CD4-positive, alpha-beta T cell (primary cell): ENCODE data around the gene SPATA9. TPM values are rescaled to one million over a fixed set of nuclear protein-coding genes. Genes with fewer than 3 reads are reported as not detected.

Experiments
- ATAC-seq: fragments of 200-7000 bp; cut with Tn5 transposase; one replicate; pipeline ENCODE4 v1.10.0; 2022; ENCODE audit warnings: mild to moderate bottlenecking; ENCODE audit not compliant: poor library complexity
- CTCF ChIA-PET: fragments of 350-600 bp; sonication (Branson Sonifier 250); formaldehyde crosslinking; loops from one replicate; lab custom pipeline; 2021; ENCODE audit warnings: antibody characterized with exemption, inconsistent platforms; lab: Charles Lee
- POLR2A ChIA-PET: fragments of 350-600 bp; sonication (Branson Sonifier 250); formaldehyde crosslinking; loops from one replicate; lab custom pipeline; 2021; ENCODE audit warnings: antibody characterized with exemption, inconsistent platforms; lab: Charles Lee
- DNase-seq, 14 experiments: peaks; one replicate each; pipeline ENCODE4 v3.0.0-alpha.2; 2013 to 2020; ENCODE audit warnings: mixed read lengths in 2 of 14
- H3K27ac ChIP-seq, 2 donors: one replicate each; pipeline versions ENCODE4 v1.5.1 to v1.7.0; 2013; ENCODE audit warnings: low read length in 2 of 2, low read depth in 1 of 2, mild to moderate bottlenecking in 1 of 2
- H3K27me3 ChIP-seq, 2 experiments: 1 replicate in 1 of 2; 2 replicates in 1 of 2; pipeline versions ENCODE4 v1.6.1 to v1.7.0; 2013; ENCODE audit warnings: low read length in 2 of 2, control low read depth in 1 of 2, mild to moderate bottlenecking in 1 of 2, moderate library complexity in 1 of 2; ENCODE audit not compliant: insufficient read depth in 2 of 2, control insufficient read depth in 1 of 2
- H3K36me3 ChIP-seq: one replicate; pipeline ENCODE4 v1.6.1; 2013; ENCODE audit warnings: low read length, control low read depth; ENCODE audit not compliant: insufficient read depth
- H3K4me1 ChIP-seq: one replicate; pipeline ENCODE4 v1.6.1; 2013; ENCODE audit warnings: low read length, control low read depth; ENCODE audit not compliant: insufficient read depth
- H3K4me3 ChIP-seq: one replicate; pipeline ENCODE4 v1.5.1; 2013; ENCODE audit warnings: mild to moderate bottlenecking, low read length, moderate library complexity
- H3K9me3 ChIP-seq, 2 experiments: 1 replicate in 1 of 2; 2 replicates in 1 of 2; pipeline versions ENCODE4 v1.6.1 to v1.7.0; 2013; ENCODE audit warnings: low read length in 2 of 2, mild to moderate bottlenecking in 2 of 2, control low read depth in 1 of 2, moderate library complexity in 1 of 2; ENCODE audit not compliant: control insufficient read depth in 1 of 2, insufficient read depth in 1 of 2
- H3K27ac Mint-ChIP-seq: one replicate; pipeline ENCODE4 v1.8.0; 2020; ENCODE audit warnings: mixed read lengths
- H3K27me3 Mint-ChIP-seq: one replicate; pipeline ENCODE4 v1.8.0; 2021; ENCODE audit warnings: mixed read lengths
- H3K36me3 Mint-ChIP-seq: one replicate; pipeline ENCODE4 v1.8.0; 2021; ENCODE audit warnings: low read depth, mixed read lengths
- H3K4me1 Mint-ChIP-seq: one replicate; pipeline ENCODE4 v1.8.0; 2021; ENCODE audit warnings: low read depth, mixed read lengths
- H3K4me3 Mint-ChIP-seq: one replicate; pipeline ENCODE4 v1.8.0; 2020; ENCODE audit warnings: mild to moderate bottlenecking, mixed read lengths
- H3K9me3 Mint-ChIP-seq: one replicate; pipeline ENCODE4 v1.8.0; 2020; ENCODE audit warnings: mixed read lengths
- intact Hi-C, 2 experiments: fragments of 100-400 bp; cut with DNase I in 1 of 2; cut with micrococcal nuclease in 1 of 2; formaldehyde crosslinking; loops; one replicate each; pipeline versions ENCODE4 v1.15.1 to v1.9.0; 2023 to 2025; cut with DNase I, micrococcal nuclease
- total RNA-seq, 174 experiments: library from RNA in 2 of 174; stranded (reverse) in 2 of 174; gene quantifications; one replicate each; pipeline ENCODE4 v1.2.3 and lab custom pipeline; 2021 to 2026
- TF ChIP-seq, protein P1 (sequence below): fragments of 200-600 bp; IDR thresholded peaks from one replicate; pipeline ENCODE4 v1.8.0; 2022; ENCODE audit warnings: antibody characterized with exemption, mild to moderate bottlenecking

The SPATA9 gene
- total RNA-seq, 2 experiments from 2014 or later: not detected

DNA sequence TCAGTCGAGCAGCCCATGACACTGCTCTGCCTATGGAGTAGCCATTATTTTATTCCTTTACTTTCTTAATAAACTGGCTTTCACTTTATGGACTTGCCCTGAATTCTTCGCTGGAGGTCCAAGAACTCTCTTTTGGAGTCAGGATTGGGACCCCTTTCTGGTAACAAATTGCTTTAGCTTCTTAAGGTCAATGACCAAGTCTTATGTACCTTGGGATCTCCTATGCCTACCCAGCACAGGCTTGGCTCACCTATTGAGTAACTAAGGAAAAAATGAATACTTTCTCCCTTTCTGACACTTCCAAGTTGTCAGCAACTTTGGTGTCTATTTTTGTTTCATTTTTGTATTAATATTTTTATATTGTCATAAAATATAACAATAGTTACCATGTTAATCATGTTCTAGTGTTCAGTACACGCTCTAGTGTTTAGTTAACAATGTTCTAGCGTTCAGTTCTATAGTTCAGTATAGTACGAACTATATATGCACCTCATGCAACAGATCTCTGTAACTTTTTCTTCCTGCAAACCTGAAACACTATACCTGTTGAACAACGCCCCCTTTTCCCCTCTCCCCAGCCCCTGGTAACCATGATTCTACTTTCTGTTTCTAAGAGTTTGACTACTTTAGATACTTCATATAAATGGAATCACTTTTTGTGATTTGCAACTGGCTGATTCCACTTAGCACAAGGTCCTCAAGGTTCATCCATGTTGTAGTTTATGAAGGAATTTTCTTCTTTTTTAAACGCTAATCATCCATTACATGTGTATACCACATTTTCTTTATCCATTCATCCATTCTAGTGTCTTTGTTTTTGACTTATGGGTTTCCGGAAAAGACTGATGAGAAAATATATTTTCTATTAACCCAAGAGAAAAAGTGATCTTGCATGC lies 46.6 kb upstream of the SPATA9 start:
- POLR2A ChIA-PET: interaction anchor here (1.0 to 1.5 kb wide), 2 partner anchors 11 to 82 kb away, joined by 3 to 4 read pairs; partner anchors contain the start of gene RFESD
- Histone ChIP-seq H3K36me3 (no peaks in the 10 kb centered on the region), H3K9me3 (no peaks in the 10 kb centered on the region), H3K27ac (no peak overlapping the region), H3K4me1 (peaks cover 13% of the 10 kb centered on the region), H3K4me3 (no peak overlapping the region), H3K27me3 (peaks cover 9 to 28% of the 10 kb centered on the region in 2 experiments)
- Mint-ChIP-seq H3K4me3 (peak overlapping the region; percentile 74), H3K4me1 (peaks cover 57% of the 10 kb centered on the region), H3K36me3 (no peaks in the 10 kb centered on the region), H3K27me3 (peaks cover 31% of the 10 kb centered on the region), H3K9me3 (no peaks in the 10 kb centered on the region), H3K27ac (no peak overlapping the region)
- CTCF ChIA-PET: no interaction called here
- ATAC-seq (no peak), DNase-seq (no peak)
- intact Hi-C loops: loop anchor here in 1 of 2 experiments (5.0 kb wide), 1 partner anchor 62 kb away; no protein-coding TSS in a partner anchor
- TF ChIP-seq, protein P1, sequence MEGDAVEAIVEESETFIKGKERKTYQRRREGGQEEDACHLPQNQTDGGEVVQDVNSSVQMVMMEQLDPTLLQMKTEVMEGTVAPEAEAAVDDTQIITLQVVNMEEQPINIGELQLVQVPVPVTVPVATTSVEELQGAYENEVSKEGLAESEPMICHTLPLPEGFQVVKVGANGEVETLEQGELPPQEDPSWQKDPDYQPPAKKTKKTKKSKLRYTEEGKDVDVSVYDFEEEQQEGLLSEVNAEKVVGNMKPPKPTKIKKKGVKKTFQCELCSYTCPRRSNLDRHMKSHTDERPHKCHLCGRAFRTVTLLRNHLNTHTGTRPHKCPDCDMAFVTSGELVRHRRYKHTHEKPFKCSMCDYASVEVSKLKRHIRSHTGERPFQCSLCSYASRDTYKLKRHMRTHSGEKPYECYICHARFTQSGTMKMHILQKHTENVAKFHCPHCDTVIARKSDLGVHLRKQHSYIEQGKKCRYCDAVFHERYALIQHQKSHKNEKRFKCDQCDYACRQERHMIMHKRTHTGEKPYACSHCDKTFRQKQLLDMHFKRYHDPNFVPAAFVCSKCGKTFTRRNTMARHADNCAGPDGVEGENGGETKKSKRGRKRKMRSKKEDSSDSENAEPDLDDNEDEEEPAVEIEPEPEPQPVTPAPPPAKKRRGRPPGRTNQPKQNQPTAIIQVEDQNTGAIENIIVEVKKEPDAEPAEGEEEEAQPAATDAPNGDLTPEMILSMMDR: no peak

DNA sequence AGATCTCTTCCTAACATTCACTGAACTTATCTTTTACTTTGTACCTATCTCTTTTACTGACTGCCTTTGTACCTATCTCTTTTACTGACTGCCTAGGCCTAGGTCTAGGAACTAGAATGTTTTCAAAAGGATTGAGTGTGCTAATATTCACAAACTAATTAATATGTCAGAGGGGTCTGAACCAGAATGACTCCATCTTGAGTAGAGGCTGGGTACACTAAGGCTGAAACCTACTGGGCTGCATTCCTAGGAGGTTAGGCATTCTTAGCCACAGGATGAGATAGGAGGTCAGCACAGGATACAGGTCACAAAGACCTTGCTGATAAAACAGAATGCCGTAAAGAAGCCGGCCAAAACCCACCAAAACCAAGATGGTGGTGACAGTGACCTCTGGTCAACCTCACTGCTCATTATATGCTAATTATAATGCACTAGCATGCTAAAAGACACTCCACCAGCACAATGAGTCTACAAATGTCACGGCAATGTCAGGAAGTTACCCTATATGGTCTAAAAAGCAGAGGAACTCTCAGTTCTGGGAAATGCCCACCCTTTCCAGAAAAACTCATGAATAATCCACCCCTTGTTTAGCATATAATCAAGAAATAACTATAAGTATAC lies 45.8 kb upstream of the SPATA9 start:
- intact Hi-C loops: loop anchor here in 1 of 2 experiments (5.0 kb wide), 1 partner anchor 61 kb away; no protein-coding TSS in a partner anchor
- POLR2A ChIA-PET: interaction anchor here (1.3 kb wide), 1 partner anchor 106 kb away, joined by 3 read pairs; no protein-coding TSS in a partner anchor
- H3K27me3 ChIP-seq: peaks cover 9 to 28% of the 10 kb centered on the region in 2 experiments
- H3K4me3 ChIP-seq: no peak overlapping the region
- TF ChIP-seq, protein P1: no peak
- H3K9me3 Mint-ChIP-seq: no peaks in the 10 kb centered on the region
- H3K9me3 ChIP-seq: no peaks in the 10 kb centered on the region
- H3K27me3 Mint-ChIP-seq: peaks cover 29% of the 10 kb centered on the region
- no peaks in the 10 kb centered on the region for H3K36me3 ChIP-seq
- H3K4me1 Mint-ChIP-seq: peaks cover 59% of the 10 kb centered on the region
- DNase-seq (no peak), ATAC-seq (no peak)
- no peak overlapping the region for H3K27ac Mint-ChIP-seq
- H3K36me3 Mint-ChIP-seq: no peaks in the 10 kb centered on the region
- H3K4me1 ChIP-seq: peaks cover 14% of the 10 kb centered on the region
- no peak overlapping the region for H3K4me3 Mint-ChIP-seq
- CTCF ChIA-PET: no interaction called here
- no peak overlapping the region for H3K27ac ChIP-seq

DNA sequence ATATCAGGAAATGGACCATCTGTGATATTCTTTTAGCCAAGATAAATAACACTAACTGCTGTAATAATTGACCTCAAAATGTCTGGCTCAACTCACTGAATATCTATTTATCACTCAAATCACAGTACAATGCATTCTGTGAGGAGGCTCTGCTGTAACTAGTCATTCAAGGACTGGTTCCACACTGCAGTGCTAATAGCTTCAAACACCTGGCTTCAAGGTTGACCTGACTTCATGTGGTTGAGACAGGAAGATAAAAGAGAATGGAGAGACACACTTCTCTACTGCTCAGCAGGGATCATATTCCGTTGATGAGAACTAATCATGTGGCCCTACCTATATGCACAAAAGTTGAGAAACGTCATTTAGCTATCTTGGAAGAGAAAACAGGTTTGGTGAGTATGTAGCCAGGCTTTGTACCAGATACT lies 45.0 kb upstream of the SPATA9 start:
- Mint-ChIP-seq H3K27ac (peak overlapping the region; percentile 3), H3K9me3 (no peaks in the 10 kb centered on the region), H3K4me3 (no peak overlapping the region), H3K27me3 (peaks cover 20% of the 10 kb centered on the region), H3K36me3 (no peaks in the 10 kb centered on the region), H3K4me1 (peaks cover 62% of the 10 kb centered on the region)
- ChIA-PET CTCF (no interaction called here), POLR2A (interaction anchor here (1.3 kb wide), 1 partner anchor 105 kb away, joined by 3 read pairs; no protein-coding TSS in a partner anchor)
- intact Hi-C loops: loop anchor here in 1 of 2 experiments (5.0 kb wide), 1 partner anchor 60 kb away; no protein-coding TSS in a partner anchor
- ATAC-seq (no peak), DNase-seq (peak in 1 of 14 experiments; percentile 12)
- H3K9me3 ChIP-seq: no peaks in the 10 kb centered on the region
- TF ChIP-seq, protein P1: no peak
- H3K36me3 ChIP-seq: no peaks in the 10 kb centered on the region
- H3K4me1 ChIP-seq: peaks cover 16% of the 10 kb centered on the region
- no peak overlapping the region for H3K27ac ChIP-seq
- peaks cover 9 to 24% of the 10 kb centered on the region in 2 experiments for H3K27me3 ChIP-seq
- no peak overlapping the region for H3K4me3 ChIP-seq
